ENCODE results near the gene ATP2C1.
"Not testable (repeated sequence)": the region's sequence is repeated elsewhere in the genome, so short reads cannot be mapped to it uniquely, and the experiment has no call there.

The ATP2C1 gene

GRCh38 chr3:130997289-130997688, 103.4 kb downstream of the ATP2C1 start:
- DNase-seq, result no peak

- no peak for DNase-seq
Measured at GRCh38 chr3:131001071-131001470, 107.2 kb downstream of the ATP2C1 start.

- DNase-seq, result no peak
Measured at GRCh38 chr3:131004603-131005002, 110.7 kb downstream of the ATP2C1 start.

- no peak for DNase-seq
Measured at GRCh38 chr3:131007256-131007655, 113.4 kb downstream of the ATP2C1 start.

GRCh38 chr3:131007782-131008181, 113.9 kb downstream of the ATP2C1 start:
- no peak for DNase-seq

- DNase-seq, result no peak
Measured at GRCh38 chr3:131008326-131008725, 114.4 kb downstream of the ATP2C1 start.

GRCh38 chr3:131009698-131010097, 115.8 kb downstream of the ATP2C1 start:
- DNase-seq, result no peak

- no peak for DNase-seq
Measured at GRCh38 chr3:131018970-131019369, 125.1 kb downstream of the ATP2C1 start.

- DNase-seq, result no peak
Measured at GRCh38 chr3:131020122-131020693, 126.3 kb downstream of the ATP2C1 start.

- DNase-seq, result no peak
Measured at GRCh38 chr3:131025539-131025938, 131.7 kb downstream of the ATP2C1 start.

- DNase-seq, result peak; percentile 72
Measured at GRCh38 chr3:131026321-131027151, 132.7 kb downstream of the ATP2C1 start, which contains the start of the genes ASTE1 and NEK11. TSS of gene ASTE1 (minus strand) at chr3:131026825. CDS start at chr3:131025306, 1,519 bp downstream. TSS of gene NEK11 (plus strand) at chr3:131026877. CDS start at chr3:131029709, 2,832 bp downstream.

GRCh38 chr3:131028844-131029243, 135.0 kb downstream of the ATP2C1 start:
- no peak for DNase-seq

- DNase-seq, result no peak
Measured at GRCh38 chr3:131031660-131032059, 137.8 kb downstream of the ATP2C1 start.

- peak; percentile 52 for DNase-seq
Measured at GRCh38 chr3:131033480-131034080, 139.7 kb downstream of the ATP2C1 start.

GRCh38 chr3:131036200-131036816, 142.4 kb downstream of the ATP2C1 start:
- DNase-seq, result no peak

GRCh38 chr3:131036986-131037385, 143.1 kb downstream of the ATP2C1 start:
- DNase-seq, result no peak

GRCh38 chr3:131038326-131038725, 144.4 kb downstream of the ATP2C1 start:
- DNase-seq, result no peak

- DNase-seq, result not testable (repeated sequence)
Measured at GRCh38 chr3:131042271-131042985, 148.5 kb downstream of the ATP2C1 start.

- no peak for DNase-seq
Measured at GRCh38 chr3:131047582-131047981, 153.7 kb downstream of the ATP2C1 start.

GRCh38 chr3:131048030-131048429, 154.1 kb downstream of the ATP2C1 start:
- no peak for DNase-seq

GRCh38 chr3:131050001-131050400, 156.1 kb downstream of the ATP2C1 start:
- no peak for DNase-seq

- DNase-seq, result no peak
Measured at GRCh38 chr3:131053043-131053859, 159.4 kb downstream of the ATP2C1 start.
